WTC11 (cell line): Measurements from ENCODE around the gene BMPR1B.

Experiments
- FOXK1 ChIP-seq: sonication (generic); formaldehyde crosslinking; IDR thresholded peaks from 2 replicates; pipeline ENCODE4 v1.8.0; 2022; ENCODE audit warnings: mild to moderate bottlenecking, moderate library complexity, missing genetic modification reagents
- KAT7 ChIP-seq: sonication (generic); formaldehyde crosslinking; IDR thresholded peaks from 2 replicates; pipeline ENCODE4 v1.8.1; 2023; ENCODE audit warnings: missing genetic modification reagents, mild to moderate bottlenecking, borderline replicate concordance
- TF ChIP-seq, protein P1 (sequence below): fragments of 200-600 bp; IDR thresholded peaks from 2 replicates; pipeline ENCODE4 v1.8.0; 2022; ENCODE audit warnings: antibody characterized with exemption

DNA sequence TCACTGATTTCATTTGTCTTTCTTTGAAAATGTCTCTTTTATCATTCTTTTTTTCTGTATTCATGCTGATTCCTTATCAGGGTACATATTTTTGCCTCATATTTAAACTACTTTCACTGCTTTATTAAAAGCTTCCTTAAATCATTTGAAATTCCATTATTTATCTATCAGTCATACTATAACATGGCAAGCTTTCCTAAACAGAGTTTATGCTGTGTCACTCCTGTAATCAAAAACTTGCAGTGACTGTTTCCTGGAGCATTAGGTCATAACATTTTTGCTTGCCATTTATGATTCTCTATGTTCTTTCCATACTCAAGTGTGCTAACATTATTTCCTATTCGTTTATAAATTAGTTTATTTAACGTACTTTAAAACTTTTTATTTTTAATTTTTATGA lies 203.7 kb downstream of the BMPR1B start:
- TF ChIP-seq FOXK1 (CRISPR knock-in tag) (no peak), KAT7 (no peak)
- TF ChIP-seq, protein P1, sequence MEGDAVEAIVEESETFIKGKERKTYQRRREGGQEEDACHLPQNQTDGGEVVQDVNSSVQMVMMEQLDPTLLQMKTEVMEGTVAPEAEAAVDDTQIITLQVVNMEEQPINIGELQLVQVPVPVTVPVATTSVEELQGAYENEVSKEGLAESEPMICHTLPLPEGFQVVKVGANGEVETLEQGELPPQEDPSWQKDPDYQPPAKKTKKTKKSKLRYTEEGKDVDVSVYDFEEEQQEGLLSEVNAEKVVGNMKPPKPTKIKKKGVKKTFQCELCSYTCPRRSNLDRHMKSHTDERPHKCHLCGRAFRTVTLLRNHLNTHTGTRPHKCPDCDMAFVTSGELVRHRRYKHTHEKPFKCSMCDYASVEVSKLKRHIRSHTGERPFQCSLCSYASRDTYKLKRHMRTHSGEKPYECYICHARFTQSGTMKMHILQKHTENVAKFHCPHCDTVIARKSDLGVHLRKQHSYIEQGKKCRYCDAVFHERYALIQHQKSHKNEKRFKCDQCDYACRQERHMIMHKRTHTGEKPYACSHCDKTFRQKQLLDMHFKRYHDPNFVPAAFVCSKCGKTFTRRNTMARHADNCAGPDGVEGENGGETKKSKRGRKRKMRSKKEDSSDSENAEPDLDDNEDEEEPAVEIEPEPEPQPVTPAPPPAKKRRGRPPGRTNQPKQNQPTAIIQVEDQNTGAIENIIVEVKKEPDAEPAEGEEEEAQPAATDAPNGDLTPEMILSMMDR = no peak
